ENCODE results near the gene PARP12. TPM values are rescaled to one million over a fixed set of nuclear protein-coding genes. Genes with fewer than 3 reads are reported as not detected.

Gene PARP12
- polyA plus RNA-seq, 1 donor (not counting 4 experiments of a cell fraction or from before 2014, with no cell fraction given) = 66.0 TPM

DNA sequence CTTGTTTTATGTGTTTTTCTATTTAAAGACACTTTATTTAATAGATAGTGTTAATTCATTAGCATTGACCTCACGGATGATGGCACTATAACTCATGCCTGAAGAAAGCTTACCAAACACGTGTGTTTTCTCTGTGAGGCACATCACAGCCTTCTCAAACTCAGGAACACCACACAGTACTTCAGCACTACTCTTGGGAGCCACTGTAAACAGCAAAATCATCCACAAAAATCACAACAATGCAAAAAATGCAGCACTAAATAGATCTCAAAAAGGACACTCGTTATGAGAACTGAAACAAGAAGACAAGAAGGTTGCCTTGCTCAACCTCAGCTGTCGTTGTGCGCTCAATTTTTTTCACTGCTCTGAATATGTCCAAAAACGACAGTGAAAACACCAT lies 12.0 kb upstream of the PARP12 start:
- no peak overlapping the region for H3K4me3 ChIP-seq (ENCODE audit: control insufficient read depth in 2 of 3, extremely low read depth in 1 of 3, insufficient read depth in 2 of 3, low read depth in 1 of 3, low read length in 3 of 3)
- H3K27ac ChIP-seq (ENCODE audit: control insufficient read depth, insufficient read depth, low read length) = no peak overlapping the region
- H3K4me2 ChIP-seq (ENCODE audit: control insufficient read depth, extremely low read depth, insufficient read depth, low read depth, low read length) = no peak overlapping the region
- FAIRE-seq (no peak), DNase-seq (ENCODE audit: low read depth, low spot score) (no peak)
- H4K20me1 ChIP-seq (ENCODE audit: control insufficient read depth, extremely low read depth, insufficient read depth, low read length) = no peaks in the 10 kb centered on the region
- H3K79me2 ChIP-seq (ENCODE audit: control insufficient read depth, insufficient read depth, low read length) = no peaks in the 10 kb centered on the region
- TF ChIP-seq, protein P1, sequence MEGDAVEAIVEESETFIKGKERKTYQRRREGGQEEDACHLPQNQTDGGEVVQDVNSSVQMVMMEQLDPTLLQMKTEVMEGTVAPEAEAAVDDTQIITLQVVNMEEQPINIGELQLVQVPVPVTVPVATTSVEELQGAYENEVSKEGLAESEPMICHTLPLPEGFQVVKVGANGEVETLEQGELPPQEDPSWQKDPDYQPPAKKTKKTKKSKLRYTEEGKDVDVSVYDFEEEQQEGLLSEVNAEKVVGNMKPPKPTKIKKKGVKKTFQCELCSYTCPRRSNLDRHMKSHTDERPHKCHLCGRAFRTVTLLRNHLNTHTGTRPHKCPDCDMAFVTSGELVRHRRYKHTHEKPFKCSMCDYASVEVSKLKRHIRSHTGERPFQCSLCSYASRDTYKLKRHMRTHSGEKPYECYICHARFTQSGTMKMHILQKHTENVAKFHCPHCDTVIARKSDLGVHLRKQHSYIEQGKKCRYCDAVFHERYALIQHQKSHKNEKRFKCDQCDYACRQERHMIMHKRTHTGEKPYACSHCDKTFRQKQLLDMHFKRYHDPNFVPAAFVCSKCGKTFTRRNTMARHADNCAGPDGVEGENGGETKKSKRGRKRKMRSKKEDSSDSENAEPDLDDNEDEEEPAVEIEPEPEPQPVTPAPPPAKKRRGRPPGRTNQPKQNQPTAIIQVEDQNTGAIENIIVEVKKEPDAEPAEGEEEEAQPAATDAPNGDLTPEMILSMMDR (optimal IDR thresholded peaks at IDR 0.05 in 1 of 3, IDR thresholded peaks at IDR 0.05 in 1 of 3, conservative IDR thresholded peaks at IDR 0.05 in 1 of 3; ENCODE audit: extremely low read depth in 1 of 3, insufficient read depth in 2 of 3, low read length in 3 of 3) = no peak
- TF ChIP-seq EZH2 (IDR thresholded peaks at IDR 0.05; ENCODE audit: low read length) = no peak
- H3K9me1 ChIP-seq (ENCODE audit: control insufficient read depth, extremely low read depth, insufficient read depth, low read length) = no peaks in the 10 kb centered on the region
- H3K9me3 ChIP-seq (ENCODE audit: control insufficient read depth, low read depth, low read length) = no peaks in the 10 kb centered on the region
- H3K27me3 ChIP-seq (ENCODE audit: control insufficient read depth, extremely low read depth, insufficient read depth, low read length) = no peaks in the 10 kb centered on the region
- dilution Hi-C loops (cut with MboI; ENCODE audit: extremely low pct_ligation_motif_present, low sequenced_read_pairs) = no loop called here
- no peak overlapping the region for H3K9ac ChIP-seq (ENCODE audit: control insufficient read depth, extremely low read depth, insufficient read depth, low read length)
- no peaks in the 10 kb centered on the region for H3K36me3 ChIP-seq (ENCODE audit: control insufficient read depth in 2 of 2, extremely low read depth in 1 of 2, insufficient read depth in 2 of 2, low read length in 2 of 2)
- H2AFZ ChIP-seq (ENCODE audit: control insufficient read depth, low read length) = no peak overlapping the region
- no peaks in the 10 kb centered on the region for H3K4me1 ChIP-seq (ENCODE audit: control insufficient read depth, extremely low read depth, insufficient read depth, low read length)

DNA sequence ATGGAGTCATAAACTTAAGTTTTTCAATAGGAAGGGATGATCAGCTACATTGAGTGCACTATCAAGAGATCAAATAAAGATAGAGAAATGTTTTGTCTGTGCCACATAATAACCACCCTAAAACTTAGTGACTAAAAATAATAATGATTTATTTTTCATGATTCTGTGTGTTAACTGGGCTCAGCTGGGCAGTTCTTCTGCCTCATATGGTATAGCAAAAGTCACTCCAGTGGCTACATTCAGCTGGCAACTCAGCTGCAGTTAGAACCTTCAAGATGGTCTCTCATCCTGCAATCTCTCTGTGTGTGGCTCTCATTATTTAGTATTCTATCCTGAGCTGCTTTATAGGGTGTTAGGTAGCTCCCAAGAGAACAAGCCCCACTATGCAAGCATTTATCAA lies 7.8 kb upstream of the PARP12 start:
- no peak overlapping the region for H3K27ac ChIP-seq (ENCODE audit: control insufficient read depth, insufficient read depth, low read length)
- no peaks in the 10 kb centered on the region for H3K79me2 ChIP-seq (ENCODE audit: control insufficient read depth, insufficient read depth, low read length)
- no peak overlapping the region for H3K9ac ChIP-seq (ENCODE audit: control insufficient read depth, extremely low read depth, insufficient read depth, low read length)
- DNase-seq (ENCODE audit: low read depth, low spot score) (no peak), FAIRE-seq (no peak)
- dilution Hi-C loops (cut with MboI; ENCODE audit: extremely low pct_ligation_motif_present, low sequenced_read_pairs) = no loop called here
- H3K4me2 ChIP-seq (ENCODE audit: control insufficient read depth, extremely low read depth, insufficient read depth, low read depth, low read length) = no peak overlapping the region
- no peaks in the 10 kb centered on the region for H4K20me1 ChIP-seq (ENCODE audit: control insufficient read depth, extremely low read depth, insufficient read depth, low read length)
- no peaks in the 10 kb centered on the region for H3K27me3 ChIP-seq (ENCODE audit: control insufficient read depth, extremely low read depth, insufficient read depth, low read length)
- H3K9me1 ChIP-seq (ENCODE audit: control insufficient read depth, extremely low read depth, insufficient read depth, low read length) = no peaks in the 10 kb centered on the region
- no peaks in the 10 kb centered on the region for H3K36me3 ChIP-seq (ENCODE audit: control insufficient read depth in 2 of 2, extremely low read depth in 1 of 2, insufficient read depth in 2 of 2, low read length in 2 of 2)
- H3K4me3 ChIP-seq (ENCODE audit: control insufficient read depth in 2 of 3, extremely low read depth in 1 of 3, insufficient read depth in 2 of 3, low read depth in 1 of 3, low read length in 3 of 3) = no peak overlapping the region
- no peaks in the 10 kb centered on the region for H3K4me1 ChIP-seq (ENCODE audit: control insufficient read depth, extremely low read depth, insufficient read depth, low read length)
- TF ChIP-seq EZH2 (IDR thresholded peaks at IDR 0.05; ENCODE audit: low read length) = no peak
- TF ChIP-seq, protein P1 (optimal IDR thresholded peaks at IDR 0.05 in 1 of 3, IDR thresholded peaks at IDR 0.05 in 1 of 3, conservative IDR thresholded peaks at IDR 0.05 in 1 of 3; ENCODE audit: extremely low read depth in 1 of 3, insufficient read depth in 2 of 3, low read length in 3 of 3) = no peak
- no peak overlapping the region for H2AFZ ChIP-seq (ENCODE audit: control insufficient read depth, low read length)
- no peaks in the 10 kb centered on the region for H3K9me3 ChIP-seq (ENCODE audit: control insufficient read depth, low read depth, low read length)

Data from keratinocyte (primary cell).